Measurements from ENCODE around the gene RELCH. TPM values are rescaled to one million over a fixed set of nuclear protein-coding genes. Genes with fewer than 3 reads are reported as not detected.

The RELCH gene
- total and polyA plus RNA-seq, 2 experiments from 2014 or later, result 8.6 to 38.6 TPM

GRCh38 chr18:62285281-62285680 lies 98.2 kb downstream of the RELCH start:
- in situ Hi-C loops (cut with MboI), result no loop called here
- Histone ChIP-seq H3F3A (ENCODE audit: insufficient read depth) (peaks cover 40% of the 10 kb centered on the region), H4K20me1 (ENCODE audit: insufficient read depth) (no peaks in the 10 kb centered on the region), H3K4me3 (no peak overlapping the region), H3K9ac (no peak overlapping the region), H3K9me3 (ENCODE audit: low read depth) (no peaks in the 10 kb centered on the region), H3K36me3 (ENCODE audit: low read depth) (0 out of 2 replicates have a peak, but pooled peaks cover 11% of the 10 kb centered on the region), H3K27me3 (replicated peaks; ENCODE audit: insufficient read depth) (no peaks in the 10 kb centered on the region), H2AFZ (no peak overlapping the region), H3K4me2 (ENCODE audit: unreplicated experiment) (no peak overlapping the region), H3K4me1 (ENCODE audit: insufficient read depth) (peaks cover 26% of the 10 kb centered on the region), H3K9me2 (ENCODE audit: insufficient read depth) (no peaks in the 10 kb centered on the region), H3K27ac (no peak overlapping the region), H3K79me2 (ENCODE audit: insufficient read depth) (no peaks in the 10 kb centered on the region)
- 97 to 98% methylated on average over 6 of the region's 6 CpGs for WGBS, 2 experiments (ENCODE audit: low coverage in 1 of 2, low lambda C conversion rate in 2 of 2, missing lambda C conversion rate in 2 of 2)
- no peak for DNase-seq
- TF ChIP-seq EZH2 (IDR thresholded peaks at IDR 0.05; ENCODE audit: insufficient read depth, poor library complexity, severe bottlenecking) (no peak), EZH2phosphoT487 (IDR thresholded peaks at IDR 0.05; ENCODE audit: insufficient read depth, low read depth) (no peak)

GRCh38 chr18:62287781-62288664 lies 101.0 kb downstream of the RELCH start:
- no peak overlapping the region for H3K27ac ChIP-seq
- H3K4me3 ChIP-seq, result no peak overlapping the region
- H3K4me2 ChIP-seq (ENCODE audit: unreplicated experiment), result no peak overlapping the region
- no peaks in the 10 kb centered on the region for H3K9me3 ChIP-seq (ENCODE audit: low read depth)
- DNase-seq, result no peak
- H3K4me1 ChIP-seq (ENCODE audit: insufficient read depth), result peaks cover 4% of the 10 kb centered on the region
- no peaks in the 10 kb centered on the region for H3K27me3 ChIP-seq (replicated peaks; ENCODE audit: insufficient read depth)
- H3K9ac ChIP-seq, result no peak overlapping the region
- no peaks in the 10 kb centered on the region for H3K79me2 ChIP-seq (ENCODE audit: insufficient read depth)
- 95 to 99% methylated on average over 2 of the region's 2 CpGs for WGBS, 2 experiments (ENCODE audit: low coverage in 1 of 2, low lambda C conversion rate in 2 of 2, missing lambda C conversion rate in 2 of 2)
- peaks cover 13% of the 10 kb centered on the region for H3F3A ChIP-seq (ENCODE audit: insufficient read depth)
- no peaks in the 10 kb centered on the region for H3K9me2 ChIP-seq (ENCODE audit: insufficient read depth)
- H4K20me1 ChIP-seq (ENCODE audit: insufficient read depth), result no peaks in the 10 kb centered on the region
- no peak for TF ChIP-seq EZH2 (IDR thresholded peaks at IDR 0.05; ENCODE audit: insufficient read depth, poor library complexity, severe bottlenecking)
- TF ChIP-seq EZH2phosphoT487 (IDR thresholded peaks at IDR 0.05; ENCODE audit: insufficient read depth, low read depth), result no peak
- in situ Hi-C loops (cut with MboI), result no loop called here
- no peak overlapping the region for H2AFZ ChIP-seq
- H3K36me3 ChIP-seq (ENCODE audit: low read depth), result 0 out of 2 replicates have a peak, but pooled peaks cover 17% of the 10 kb centered on the region

- no peak overlapping the region for H3K4me2 ChIP-seq (ENCODE audit: unreplicated experiment)
- H3K27me3 ChIP-seq (replicated peaks; ENCODE audit: insufficient read depth), result no peaks in the 10 kb centered on the region
- no peak overlapping the region for H3K4me3 ChIP-seq
- H3F3A ChIP-seq (ENCODE audit: insufficient read depth), result peaks cover 6% of the 10 kb centered on the region
- H3K27ac ChIP-seq, result no peak overlapping the region
- no peaks in the 10 kb centered on the region for H3K4me1 ChIP-seq (ENCODE audit: insufficient read depth)
- 74 to 79% methylated on average over 2 of the region's 2 CpGs for WGBS, 2 experiments (ENCODE audit: low coverage in 1 of 2, low lambda C conversion rate in 2 of 2, missing lambda C conversion rate in 2 of 2)
- 0 out of 2 replicates have a peak, but pooled peaks cover 17% of the 10 kb centered on the region for H3K36me3 ChIP-seq (ENCODE audit: low read depth)
- H3K9me2 ChIP-seq (ENCODE audit: insufficient read depth), result no peaks in the 10 kb centered on the region
- no peaks in the 10 kb centered on the region for H4K20me1 ChIP-seq (ENCODE audit: insufficient read depth)
- in situ Hi-C loops (cut with MboI), result no loop called here
- TF ChIP-seq EZH2phosphoT487 (IDR thresholded peaks at IDR 0.05; ENCODE audit: insufficient read depth, low read depth), result no peak
- H3K79me2 ChIP-seq (ENCODE audit: insufficient read depth), result no peaks in the 10 kb centered on the region
- H3K9me3 ChIP-seq (ENCODE audit: low read depth), result no peaks in the 10 kb centered on the region
- no peak for DNase-seq
- no peak overlapping the region for H2AFZ ChIP-seq
- no peak overlapping the region for H3K9ac ChIP-seq
Observed at GRCh38 chr18:62288665-62289008, 101.6 kb downstream of the RELCH start.

- Histone ChIP-seq H3F3A (ENCODE audit: insufficient read depth) (peaks cover 2% of the 10 kb centered on the region; the same call in 1 of the 2 replicates), H3K79me2 (ENCODE audit: insufficient read depth) (no peaks in the 10 kb centered on the region), H3K9ac (no peak overlapping the region), H3K9me2 (ENCODE audit: insufficient read depth) (no peaks in the 10 kb centered on the region), H3K4me3 (no peak overlapping the region), H3K4me2 (ENCODE audit: unreplicated experiment) (no peak overlapping the region), H3K27ac (no peak overlapping the region), H4K20me1 (ENCODE audit: insufficient read depth) (no peaks in the 10 kb centered on the region), H2AFZ (no peak overlapping the region), H3K27me3 (replicated peaks; ENCODE audit: insufficient read depth) (no peaks in the 10 kb centered on the region), H3K36me3 (ENCODE audit: low read depth) (peaks cover 17% of the 10 kb centered on the region; the same call in 1 of the 2 replicates), H3K9me3 (ENCODE audit: low read depth) (no peaks in the 10 kb centered on the region), H3K4me1 (ENCODE audit: insufficient read depth) (no peaks in the 10 kb centered on the region)
- in situ Hi-C loops (cut with MboI), result no loop called here
- 94 to 98% methylated on average over 2 of the region's 2 CpGs for WGBS, 2 experiments (ENCODE audit: low coverage in 1 of 2, low lambda C conversion rate in 2 of 2, missing lambda C conversion rate in 2 of 2)
- DNase-seq, result no peak
- no peak for TF ChIP-seq EZH2 (IDR thresholded peaks at IDR 0.05; ENCODE audit: insufficient read depth, poor library complexity, severe bottlenecking)
- TF ChIP-seq EZH2phosphoT487 (IDR thresholded peaks at IDR 0.05; ENCODE audit: insufficient read depth, low read depth), result no peak
Observed at GRCh38 chr18:62289047-62289446, 102.0 kb downstream of the RELCH start.
